IMR-90 (cell line): ENCODE measurements around the gene HDAC9. TPM values are rescaled to one million over a fixed set of nuclear protein-coding genes. Genes with fewer than 3 reads are reported as not detected.

Experiments used
- ATAC-seq: fragments of 200-7000 bp; cut with Tn5 transposase; 2 replicates; pipeline ENCODE4 v1.9.1; 2020; ENCODE audit warnings: low read depth, mild to moderate bottlenecking, moderate library complexity
- BruUV-seq: library from RNA; stranded (reverse); fragments of 400-500 nt; replicated peaks from 2 replicates; lab custom pipeline; 2021; lab: Mats Ljungman, UMichigan
- CTCF ChIA-PET: fragments of 300-600 bp; formaldehyde crosslinking; extraction: SDS; loops from one replicate; lab custom pipeline; 2021; ENCODE audit warnings: antibody characterized with exemption; lab: Yijun Ruan, JAX
- POLR2A ChIA-PET: fragments of 300-600 bp; sonication (Branson Sonifier 250); formaldehyde crosslinking; loops from one replicate; lab custom pipeline; 2022; ENCODE audit warnings: antibody characterized with exemption; ENCODE audit not compliant: unreplicated experiment; lab: Charles Lee
- DNase-seq: peaks from one replicate; pipeline ENCODE4 v3.0.0; 2013
- H2AFZ ChIP-seq: replicated peaks from 2 replicates; pipeline ENCODE3; 2013; ENCODE audit warnings: low read length, mild to moderate bottlenecking; ENCODE audit not compliant: poor library complexity
- H2AK5ac ChIP-seq: 2 replicates; pipeline ENCODE4 v1.6.1; 2013; ENCODE audit warnings: low read depth, low read length, inconsistent platforms
- H2AK9ac ChIP-seq: replicated peaks from 2 replicates; pipeline ENCODE3; 2013; ENCODE audit warnings: mild to moderate bottlenecking, low read depth, low read length, moderate library complexity; ENCODE audit not compliant: poor library complexity
- H2BK120ac ChIP-seq: 2 replicates; pipeline ENCODE4 v1.6.1; 2013; ENCODE audit warnings: low read depth, low read length, inconsistent platforms
- H2BK15ac ChIP-seq: 3 replicates; pipeline ENCODE4 v1.6.1; 2013; ENCODE audit warnings: low read depth, low read length, inconsistent platforms
- H2BK20ac ChIP-seq: 2 replicates; pipeline ENCODE4 v1.6.1; 2013; ENCODE audit warnings: low read depth, mild to moderate bottlenecking, inconsistent platforms, low read length, moderate library complexity
- H2BK5ac ChIP-seq: 2 replicates; pipeline ENCODE4 v1.6.1; 2013; ENCODE audit warnings: mild to moderate bottlenecking, low read depth, low read length, inconsistent platforms; ENCODE audit not compliant: poor library complexity, severe bottlenecking
- H3K14ac ChIP-seq: replicated peaks from 2 replicates; pipeline ENCODE4 v1.6.1; 2013; ENCODE audit warnings: low read depth, low read length, inconsistent platforms
- H3K18ac ChIP-seq: 2 replicates; pipeline ENCODE4 v1.6.1; 2013; ENCODE audit warnings: low read depth, low read length, control low read depth
- H3K23ac ChIP-seq: 2 replicates; pipeline ENCODE4 v1.6.1; 2013; ENCODE audit warnings: low read depth, low read length, inconsistent platforms
- H3K27ac ChIP-seq: 2 replicates; pipeline ENCODE4 v1.5.1; 2013; ENCODE audit warnings: mild to moderate bottlenecking, control low read depth, low read length; ENCODE audit not compliant: insufficient read depth
- H3K27me3 ChIP-seq: 2 replicates; pipeline ENCODE4 v1.6.1; 2013; ENCODE audit warnings: low read length; ENCODE audit not compliant: control insufficient read depth, insufficient read depth
- H3K36me3 ChIP-seq: 2 replicates; pipeline ENCODE4 v1.6.1; 2013; ENCODE audit warnings: low read length, mixed read lengths; ENCODE audit not compliant: control insufficient read depth, insufficient read depth
- H3K4ac ChIP-seq: 2 replicates; pipeline ENCODE4 v1.6.1; 2013; ENCODE audit warnings: low read depth, low read length, inconsistent platforms
- H3K4me1 ChIP-seq: 2 replicates; pipeline ENCODE4 v1.6.1; 2013; ENCODE audit warnings: low read length, mixed read lengths; ENCODE audit not compliant: control insufficient read depth, insufficient read depth
- H3K4me2 ChIP-seq: 2 replicates; pipeline ENCODE4 v1.6.1; 2013; ENCODE audit warnings: low read depth, mild to moderate bottlenecking, control low read depth, low read length, moderate library complexity
- H3K4me3 ChIP-seq: 2 replicates; pipeline ENCODE4 v1.5.1; 2013; ENCODE audit warnings: low read depth, mild to moderate bottlenecking, control low read depth, low read length, moderate library complexity; ENCODE audit not compliant: insufficient read depth
- H3K56ac ChIP-seq: 2 replicates; pipeline ENCODE4 v1.6.1; 2013; ENCODE audit warnings: low read length, inconsistent platforms; ENCODE audit not compliant: insufficient read depth; ENCODE audit errors: extremely low read depth
- H3K79me1 ChIP-seq, 2 experiments: 2 replicates each; pipeline ENCODE4 v1.6.1; 2013; ENCODE audit warnings: low read length in 2 of 2, inconsistent platforms in 1 of 2, low read depth in 1 of 2
- H3K9ac ChIP-seq: 2 replicates; pipeline ENCODE4 v1.6.1; 2013; ENCODE audit warnings: low read depth, low read length, control low read depth
- H3K9me1 ChIP-seq: 2 replicates; pipeline ENCODE4 v1.6.1; 2013; ENCODE audit warnings: low read length, inconsistent platforms; ENCODE audit not compliant: insufficient read depth
- H3K9me3 ChIP-seq: 2 replicates; pipeline ENCODE4 v1.6.1; 2013; ENCODE audit warnings: low read length; ENCODE audit not compliant: control insufficient read depth, insufficient read depth
- H4K20me1 ChIP-seq: 2 replicates; pipeline ENCODE4 v1.6.1; 2013; ENCODE audit warnings: low read length, inconsistent platforms; ENCODE audit not compliant: insufficient read depth
- H4K5ac ChIP-seq: 2 replicates; pipeline ENCODE4 v1.6.1; 2013; ENCODE audit warnings: mild to moderate bottlenecking, low read depth, low read length, control low read depth
- H4K8ac ChIP-seq, 2 experiments: 2 replicates each; pipeline ENCODE4 v1.6.1; 2013; ENCODE audit warnings: low read depth in 2 of 2, low read length in 2 of 2, control low read depth in 1 of 2, inconsistent platforms in 1 of 2
- H4K91ac ChIP-seq: 2 replicates; pipeline ENCODE4 v1.6.1; 2013; ENCODE audit warnings: low read depth, low read length, inconsistent platforms; ENCODE audit not compliant: insufficient read depth
- BHLHE40 ChIP-seq: fragments of 150-350 bp; IDR thresholded peaks from 2 replicates; pipeline ENCODE4 v1.6.1; 2016; ENCODE audit warnings: mild to moderate bottlenecking, low read depth, low read length
- CEBPB ChIP-seq: IDR thresholded peaks from 2 replicates; pipeline ENCODE4 v1.6.1; 2012; ENCODE audit warnings: low read depth, low read length, improper control_type of control experiment
- CHD1 ChIP-seq: IDR thresholded peaks from 2 replicates; pipeline ENCODE4 v1.6.1; 2012; ENCODE audit warnings: low read depth, low read length, improper control_type of control experiment
- FOS ChIP-seq: fragments of 150-350 bp; IDR thresholded peaks from 2 replicates; pipeline ENCODE4 v1.6.1; 2016; ENCODE audit warnings: low read depth, low read length
- MAFK ChIP-seq: IDR thresholded peaks from 2 replicates; pipeline ENCODE4 v1.6.1; 2012; ENCODE audit warnings: low read depth, low read length, improper control_type of control experiment
- MXI1 ChIP-seq: IDR thresholded peaks from 2 replicates; pipeline ENCODE4 v1.6.1; 2012; ENCODE audit warnings: low read depth, mild to moderate bottlenecking, low read length, moderate library complexity, borderline replicate concordance
- POLR2A ChIP-seq: IDR thresholded peaks from 2 replicates; pipeline ENCODE4 v1.6.1; 2012; ENCODE audit warnings: mild to moderate bottlenecking, low read depth, low read length
- RAD21 ChIP-seq: IDR thresholded peaks from 2 replicates; pipeline ENCODE4 v1.6.1; 2012; ENCODE audit warnings: low read length, improper control_type of control experiment
- RCOR1 ChIP-seq: IDR thresholded peaks from 2 replicates; pipeline ENCODE4 v1.6.1; 2012; ENCODE audit warnings: mild to moderate bottlenecking, low read length, improper control_type of control experiment; ENCODE audit not compliant: insufficient replicate concordance
- RFX5 ChIP-seq: IDR thresholded peaks from 2 replicates; pipeline ENCODE4 v1.8.0; 2012; ENCODE audit warnings: low read depth, mild to moderate bottlenecking, low read length, moderate library complexity
- SMC3 ChIP-seq: fragments of 150-350 bp; IDR thresholded peaks from 2 replicates; pipeline ENCODE4 v1.6.1; 2016; ENCODE audit warnings: low read depth, mild to moderate bottlenecking, antibody characterized with exemption, low read length, moderate library complexity
- WGBS, 2 experiments: methylation state at CpG; one replicate each; pipeline versions ENCODE4 v1.1.5 to v1.1.7; 2013; ENCODE audit warnings: missing lambda C conversion rate in 2 of 2; ENCODE audit not compliant: insufficient read length in 1 of 2; ENCODE audit errors: extremely low coverage in 2 of 2; 5-methylcytosine and 5-hydroxymethylcytosine counted together
- dilution Hi-C: fragments of 300-500 bp; cut with HindIII; formaldehyde crosslinking; loops from one replicate; pipeline ENCODE4 v1.14.3; 2018; ENCODE audit warnings: low sequenced_read_pairs; ENCODE audit not compliant: unreplicated experiment
- in situ Hi-C: fragments of 300-500 bp; cut with MboI; formaldehyde crosslinking; loops from 3 replicates; pipeline ENCODE4 v1.14.3; 2019; ENCODE audit warnings: low sequenced_read_pairs, inconsistent platforms, mixed read lengths
- intact Hi-C: fragments of 100-400 bp; cut with micrococcal nuclease; formaldehyde crosslinking; loops from 2 replicates; pipeline ENCODE4 v1.10.0; 2022
- polyA plus RNA-seq, 3 experiments: library from polyadenylated mRNA; depleted of rRNA; stranded (reverse); fragments of >200 nt; gene quantifications; 2 replicates each; pipeline ENCODE4 v1.2.3, GENCODE V29; 2012; ENCODE audit warnings: low replicate concordance in 1 of 3
- total RNA-seq: library from RNA; depleted of rRNA; stranded (reverse); fragments of >200 nt; gene quantifications from 2 replicates; pipeline ENCODE4 v1.2.3, GENCODE V29; 2012
- TF ChIP-seq, protein P1 (sequence below): fragments of 150-350 bp; IDR thresholded peaks from 2 replicates; pipeline ENCODE4 v1.6.1; 2016; ENCODE audit warnings: low read depth, mild to moderate bottlenecking, low read length, moderate library complexity, borderline replicate concordance
- TF ChIP-seq, protein P2 (sequence below): fragments of 150-350 bp; IDR thresholded peaks from 2 replicates; pipeline ENCODE4 v1.6.1; 2017; ENCODE audit warnings: mild to moderate bottlenecking, antibody characterized with exemption, low read length, low read depth

HDAC9 gene
- total and polyA plus RNA-seq, 2 of the 4 experiments (the other 2 are of a cell fraction), result 4.3 to 24.7 TPM

DNA sequence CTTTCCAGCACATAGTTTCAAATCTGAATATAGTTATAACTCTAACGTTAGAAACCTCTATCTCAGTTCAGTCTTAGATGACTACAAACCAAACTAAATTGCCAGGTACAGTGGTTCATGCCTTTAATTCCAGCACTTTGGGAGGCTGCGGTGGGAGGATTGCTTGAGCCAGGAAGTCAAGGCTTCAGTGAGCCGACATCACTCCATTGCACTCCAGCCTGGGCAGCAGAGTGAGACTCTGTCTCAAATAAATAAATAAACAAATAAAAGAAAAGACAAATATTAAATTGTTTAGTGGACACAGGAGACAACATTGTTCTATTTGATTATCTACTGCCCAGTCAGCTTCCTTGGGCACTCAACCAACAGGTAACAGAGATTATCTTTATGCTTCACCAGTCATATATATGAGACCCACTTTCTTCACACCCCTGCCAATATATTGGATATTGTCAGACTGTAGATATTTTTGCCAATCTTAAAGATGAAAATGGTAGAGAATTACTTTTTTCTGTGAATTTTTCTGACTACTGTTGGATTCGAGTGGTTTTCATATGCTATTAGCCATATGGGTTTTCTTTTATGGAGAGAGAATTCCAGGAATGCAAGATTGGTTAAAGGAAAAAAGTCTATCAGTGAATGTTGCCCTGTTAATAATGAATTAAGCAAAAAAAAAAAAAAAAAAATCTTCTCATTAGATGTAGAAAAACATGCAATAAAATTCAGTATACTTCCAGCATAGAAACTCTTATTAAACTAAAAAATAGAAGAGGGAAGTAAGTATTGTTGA is 16.0 kb downstream of the HDAC9 start:
- Histone ChIP-seq H2AK5ac (peak overlapping the region; percentile 72; the same call in 1 of the 2 replicates), H3K14ac (peak overlapping the region; percentile 76; the same call in 1 of the 2 replicates), H2BK5ac (peak overlapping the region; percentile 46), H2AK9ac (no peak overlapping the region), H2AFZ (no peak overlapping the region), H2BK20ac (peak overlapping the region; percentile 87), H3K4me3 (no peak overlapping the region), H3K18ac (peak overlapping the region; percentile 57; the same call in 1 of the 2 replicates), H4K5ac (no peak overlapping the region; the same call in 1 of the 2 replicates), H4K20me1 (no peaks in the 10 kb centered on the region), H3K4me1 (peaks cover 4% of the 10 kb centered on the region), H2BK120ac (peak overlapping the region; percentile 79), H3K27me3 (no peaks in the 10 kb centered on the region), H3K27ac (no peak overlapping the region), H3K23ac (peak overlapping the region; percentile 58; the same call in 1 of the 2 replicates), H3K4me2 (no peak overlapping the region), H3K9me3 (no peaks in the 10 kb centered on the region), H3K79me1 (peaks cover 3 to 15% of the 10 kb centered on the region in 2 experiments; a peak in 2 of 4 replicates), H2BK15ac (peak overlapping the region; percentile 81; the same call in 2 of the 3 replicates), H3K56ac (no peak overlapping the region), H3K4ac (peak overlapping the region; percentile 71), H3K36me3 (no peaks in the 10 kb centered on the region), H4K8ac (peak overlapping the region in 1 of 2 experiments; percentile 48; a peak in 1 of 4 replicates), H3K9ac (no peak overlapping the region), H4K91ac (peak overlapping the region; percentile 43; the same call in 1 of the 2 replicates), H3K9me1 (no peaks in the 10 kb centered on the region)
- WGBS, 2 experiments, result no CpG with 5 or more reads among the region's 4 CpGs
- no TSS peak for BruUV-seq
- intact Hi-C loops, result no loop called here
- in situ Hi-C loops, result no loop called here
- DNase-seq (no peak), ATAC-seq (no peak)
- ChIA-PET POLR2A (no interaction called here), CTCF (no interaction called here)
- no peak for TF ChIP-seq RFX5
- TF ChIP-seq CEBPB, result no peak
- no peak for TF ChIP-seq POLR2A
- TF ChIP-seq CHD1, result no peak
- no peak for TF ChIP-seq MAFK
- TF ChIP-seq MXI1, result no peak
- TF ChIP-seq RAD21, result no peak
- TF ChIP-seq, protein P1, sequence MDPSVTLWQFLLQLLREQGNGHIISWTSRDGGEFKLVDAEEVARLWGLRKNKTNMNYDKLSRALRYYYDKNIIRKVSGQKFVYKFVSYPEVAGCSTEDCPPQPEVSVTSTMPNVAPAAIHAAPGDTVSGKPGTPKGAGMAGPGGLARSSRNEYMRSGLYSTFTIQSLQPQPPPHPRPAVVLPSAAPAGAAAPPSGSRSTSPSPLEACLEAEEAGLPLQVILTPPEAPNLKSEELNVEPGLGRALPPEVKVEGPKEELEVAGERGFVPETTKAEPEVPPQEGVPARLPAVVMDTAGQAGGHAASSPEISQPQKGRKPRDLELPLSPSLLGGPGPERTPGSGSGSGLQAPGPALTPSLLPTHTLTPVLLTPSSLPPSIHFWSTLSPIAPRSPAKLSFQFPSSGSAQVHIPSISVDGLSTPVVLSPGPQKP, result no peak
- no peak for TF ChIP-seq SMC3
- no peak for TF ChIP-seq BHLHE40
- TF ChIP-seq, protein P2, sequence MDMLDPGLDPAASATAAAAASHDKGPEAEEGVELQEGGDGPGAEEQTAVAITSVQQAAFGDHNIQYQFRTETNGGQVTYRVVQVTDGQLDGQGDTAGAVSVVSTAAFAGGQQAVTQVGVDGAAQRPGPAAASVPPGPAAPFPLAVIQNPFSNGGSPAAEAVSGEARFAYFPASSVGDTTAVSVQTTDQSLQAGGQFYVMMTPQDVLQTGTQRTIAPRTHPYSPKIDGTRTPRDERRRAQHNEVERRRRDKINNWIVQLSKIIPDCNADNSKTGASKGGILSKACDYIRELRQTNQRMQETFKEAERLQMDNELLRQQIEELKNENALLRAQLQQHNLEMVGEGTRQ, result no peak
- no peak for TF ChIP-seq RCOR1
- no peak for TF ChIP-seq FOS
- dilution Hi-C loops, result no loop called here
